Measurements from ENCODE around the gene KRT75. TPM values are rescaled to one million over a fixed set of nuclear protein-coding genes. Genes with fewer than 3 reads are reported as not detected.

Gene KRT75
- total and polyA plus RNA-seq, 2 of the 4 experiments (the other 2 are of a cell fraction): not detected

GRCh38 chr12:52455821-52456220 is 21.6 kb upstream of the KRT75 start:
- in situ Hi-C loops (cut with MboI; ENCODE audit: low sequenced_read_pairs): no loop called here
- dilution Hi-C loops (cut with HindIII; ENCODE audit: low sequenced_read_pairs, unreplicated experiment): no loop called here
- intact Hi-C loops (cut with micrococcal nuclease): no loop called here
- WGBS, 2 experiments (ENCODE audit: extremely low coverage in 2 of 2, insufficient read length in 1 of 2): no CpG with 5 or more reads among the region's 1 CpG
- Histone ChIP-seq H3K4me3 (ENCODE audit: insufficient read depth, low read depth, low read length) (no peak overlapping the region), H3K56ac (ENCODE audit: extremely low read depth, insufficient read depth, low read length) (no peak overlapping the region), H2BK5ac (ENCODE audit: low read depth, low read length, poor library complexity, severe bottlenecking) (no peak overlapping the region), H3K9ac (ENCODE audit: low read depth, low read length) (no peak overlapping the region), H3K79me1 (ENCODE audit: low read depth in 1 of 2, low read length in 2 of 2) (no peaks in the 10 kb centered on the region), H3K23ac (ENCODE audit: low read depth, low read length) (no peak overlapping the region), H3K27me3 (ENCODE audit: control insufficient read depth, insufficient read depth, low read length) (peaks cover 9% of the 10 kb centered on the region; the same call in 1 of the 2 replicates), H3K14ac (replicated peaks; ENCODE audit: low read depth, low read length) (no peak overlapping the region), H3K9me1 (ENCODE audit: insufficient read depth, low read length) (no peaks in the 10 kb centered on the region), H2AFZ (replicated peaks; ENCODE audit: low read length, poor library complexity) (no peak overlapping the region), H2AK5ac (ENCODE audit: low read depth, low read length) (no peak overlapping the region), H4K8ac (ENCODE audit: low read depth in 2 of 2, low read length in 2 of 2) (no peak overlapping the region), H3K4ac (ENCODE audit: low read depth, low read length) (no peak overlapping the region), H4K20me1 (ENCODE audit: insufficient read depth, low read length) (no peaks in the 10 kb centered on the region), H3K27ac (ENCODE audit: insufficient read depth, low read length) (no peak overlapping the region), H3K36me3 (ENCODE audit: control insufficient read depth, insufficient read depth, low read length) (no peaks in the 10 kb centered on the region), H2AK9ac (replicated peaks; ENCODE audit: low read depth, low read length, poor library complexity) (no peak overlapping the region), H2BK120ac (ENCODE audit: low read depth, low read length) (no peak overlapping the region), H3K9me3 (ENCODE audit: control insufficient read depth, insufficient read depth, low read length) (no peaks in the 10 kb centered on the region), H3K4me1 (ENCODE audit: control insufficient read depth, insufficient read depth, low read length) (no peaks in the 10 kb centered on the region), H2BK20ac (ENCODE audit: low read depth, low read length) (no peak overlapping the region), H4K91ac (ENCODE audit: insufficient read depth, low read depth, low read length) (no peak overlapping the region), H3K4me2 (ENCODE audit: low read depth, low read length) (no peak overlapping the region), H3K18ac (ENCODE audit: low read depth, low read length) (no peak overlapping the region), H2BK15ac (ENCODE audit: low read depth, low read length) (no peak overlapping the region), H4K5ac (ENCODE audit: low read depth, low read length) (no peak overlapping the region)
- TF ChIP-seq, protein P1, sequence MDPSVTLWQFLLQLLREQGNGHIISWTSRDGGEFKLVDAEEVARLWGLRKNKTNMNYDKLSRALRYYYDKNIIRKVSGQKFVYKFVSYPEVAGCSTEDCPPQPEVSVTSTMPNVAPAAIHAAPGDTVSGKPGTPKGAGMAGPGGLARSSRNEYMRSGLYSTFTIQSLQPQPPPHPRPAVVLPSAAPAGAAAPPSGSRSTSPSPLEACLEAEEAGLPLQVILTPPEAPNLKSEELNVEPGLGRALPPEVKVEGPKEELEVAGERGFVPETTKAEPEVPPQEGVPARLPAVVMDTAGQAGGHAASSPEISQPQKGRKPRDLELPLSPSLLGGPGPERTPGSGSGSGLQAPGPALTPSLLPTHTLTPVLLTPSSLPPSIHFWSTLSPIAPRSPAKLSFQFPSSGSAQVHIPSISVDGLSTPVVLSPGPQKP (IDR thresholded peaks at IDR 0.05; ENCODE audit: borderline replicate concordance, low read depth, low read length): no peak
- TF ChIP-seq CEBPB (IDR thresholded peaks at IDR 0.05; ENCODE audit: low read depth, low read length): peak; percentile 64
- ChIA-PET POLR2A (ENCODE audit: unreplicated experiment) (no interaction called here), CTCF (no interaction called here)
- ATAC-seq (ENCODE audit: low read depth): no peak
- no peak for DNase-seq
- no TSS peak for BruUV-seq (replicated peaks)

Data from IMR-90 (cell line).